NCI-H1436 treated with DMSO at 0.1 percent for 48 hours (cell line): Measurements from ENCODE around the gene LZTS3.
"Not testable (repeated sequence)": the region's sequence is repeated elsewhere in the genome, so short reads cannot be mapped to it uniquely, and the experiment has no call there.

Experiments used
- DNase-seq: peaks from one replicate; lab custom pipeline; 2025; lab: John Stamatoyannopoulos, UW

LZTS3 gene

GRCh38 chr20:3135507-3136070 lies 37.8 kb downstream of the LZTS3 start:
- DNase-seq, result no peak

- no peak for DNase-seq
These were observed 39.2 kb downstream of the LZTS3 start for GRCh38 chr20:3134151-3134550.

GRCh38 chr20:3133155-3133554 lies 40.2 kb downstream of the LZTS3 start:
- DNase-seq, result no peak

- DNase-seq, result no peak
These were observed 43.2 kb downstream of the LZTS3 start for GRCh38 chr20:3130051-3130600.

- no peak for DNase-seq
These were observed 44.3 kb downstream of the LZTS3 start for GRCh38 chr20:3129094-3129493.

GRCh38 chr20:3128275-3128984 lies 44.9 kb downstream of the LZTS3 start:
- DNase-seq, result no peak

GRCh38 chr20:3126527-3126859 lies 46.9 kb downstream of the LZTS3 start:
- no peak for DNase-seq

- not testable (repeated sequence) for DNase-seq
These were observed 47.4 kb downstream of the LZTS3 start for GRCh38 chr20:3125776-3126526.

GRCh38 chr20:3124773-3125560 lies 48.4 kb downstream of the LZTS3 start:
- not testable (repeated sequence) for DNase-seq

- DNase-seq, result not testable (repeated sequence)
These were observed 49.2 kb downstream of the LZTS3 start for GRCh38 chr20:3124163-3124562.

GRCh38 chr20:3123542-3123941 lies 49.8 kb downstream of the LZTS3 start:
- DNase-seq, result no peak

- DNase-seq, result no peak
These were observed 51.3 kb downstream of the LZTS3 start for GRCh38 chr20:3121955-3122610.

- no peak for DNase-seq
These were observed 52.0 kb downstream of the LZTS3 start for GRCh38 chr20:3121271-3121911.

- DNase-seq, result no peak
These were observed 54.3 kb downstream of the LZTS3 start for GRCh38 chr20:3119044-3119443.

GRCh38 chr20:3117839-3118379 lies 55.4 kb downstream of the LZTS3 start:
- DNase-seq, result not testable (repeated sequence)

- DNase-seq, result no peak
These were observed 57.0 kb downstream of the LZTS3 start for GRCh38 chr20:3116341-3116740.

- DNase-seq, result no peak
These were observed 57.9 kb downstream of the LZTS3 start for GRCh38 chr20:3115190-3116107.
